HG03342 (cell line): Measurements from ENCODE around the gene LYPD4.
"Not testable (repeated sequence)": the region's sequence is repeated elsewhere in the genome, so short reads cannot be mapped to it uniquely, and the experiment has no call there.

Experiments used
- ATAC-seq: cut with Tn5 transposase; IDR thresholded peaks from one replicate; pipeline ENCODE4 v1.9.1; 2021; ENCODE audit warnings: mild to moderate bottlenecking, moderate library complexity; ENCODE audit not compliant: unreplicated experiment

LYPD4 gene

GRCh38 chr19:41802770-41803169 is 41.7 kb downstream of the LYPD4 start:
- ATAC-seq, result no peak

GRCh38 chr19:41801792-41802211 is 42.7 kb downstream of the LYPD4 start:
- ATAC-seq, result no peak

DNA sequence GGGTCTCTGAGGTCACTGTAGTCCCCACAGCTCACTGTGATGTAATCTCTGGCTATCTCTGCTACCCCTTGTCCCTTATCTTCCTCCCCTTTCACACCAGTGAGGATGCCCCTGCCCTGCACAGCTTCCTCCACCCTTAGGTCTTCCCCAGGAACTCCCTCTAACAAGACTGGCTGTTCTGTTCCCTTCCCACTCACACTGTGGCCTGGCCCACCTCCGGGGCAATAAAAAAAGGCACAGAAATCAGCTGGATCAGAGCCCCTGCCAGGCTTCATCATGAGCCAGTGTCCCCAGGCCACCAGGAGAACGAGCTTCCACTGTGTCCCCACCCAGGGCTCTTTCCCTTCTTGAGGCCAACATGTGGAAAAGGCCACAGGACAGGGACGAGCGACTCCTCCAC is 43.5 kb downstream of the LYPD4 start:
- ATAC-seq, result no peak

- no peak for ATAC-seq
Measured at GRCh38 chr19:41799444-41800000, 45.0 kb downstream of the LYPD4 start.

DNA sequence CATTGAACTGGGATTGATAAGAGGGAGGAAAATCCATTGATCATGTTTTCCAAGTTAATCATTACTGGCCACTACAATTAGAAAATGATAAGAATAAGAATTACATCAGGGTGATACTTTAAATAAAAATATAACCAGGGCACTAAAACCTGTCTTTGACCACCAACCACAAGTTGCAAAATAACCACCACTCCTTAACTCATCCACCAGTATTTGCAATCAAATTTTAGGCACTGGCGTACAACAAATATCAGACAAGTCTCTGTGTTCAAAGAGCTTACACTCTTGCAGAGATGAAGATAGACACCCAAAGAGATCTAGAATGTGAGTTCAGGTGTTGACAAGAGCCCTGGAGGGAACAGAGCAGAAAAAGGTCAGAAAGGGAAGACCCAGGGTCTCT is 47.6 kb downstream of the LYPD4 start:
- ATAC-seq, result no peak

DNA sequence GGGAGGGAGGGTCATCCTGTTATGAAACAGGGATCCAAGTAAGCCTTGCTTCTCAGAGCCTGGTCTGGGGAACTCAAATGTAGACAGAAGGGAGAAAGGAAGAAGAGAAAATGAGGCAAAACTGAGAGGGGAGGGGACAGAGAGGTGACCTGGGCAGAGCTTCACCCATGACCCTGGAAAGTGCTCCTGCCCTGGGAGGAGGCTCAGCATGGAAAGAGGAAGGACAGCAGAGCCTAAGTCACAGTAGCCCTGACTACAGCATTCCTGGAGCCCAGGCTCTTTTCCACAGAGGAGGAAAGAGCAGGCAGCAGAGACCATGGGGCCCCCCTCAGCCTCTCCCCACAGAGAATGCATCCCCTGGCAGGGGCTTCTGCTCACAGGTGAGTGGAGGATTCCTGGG is 48.1 kb downstream of the LYPD4 start, which contains the start of gene CEACAM3:
Gene CEACAM3 (plus strand): TSS at position 226 of the 400 bp plus-strand sequence. CDS start 91 bp downstream, at position 317.
- no peak for ATAC-seq

- ATAC-seq, result no peak
Measured at GRCh38 chr19:41795031-41795461, 49.4 kb downstream of the LYPD4 start.

- no peak for ATAC-seq
Measured at GRCh38 chr19:41793414-41793727, 51.1 kb downstream of the LYPD4 start.

DNA sequence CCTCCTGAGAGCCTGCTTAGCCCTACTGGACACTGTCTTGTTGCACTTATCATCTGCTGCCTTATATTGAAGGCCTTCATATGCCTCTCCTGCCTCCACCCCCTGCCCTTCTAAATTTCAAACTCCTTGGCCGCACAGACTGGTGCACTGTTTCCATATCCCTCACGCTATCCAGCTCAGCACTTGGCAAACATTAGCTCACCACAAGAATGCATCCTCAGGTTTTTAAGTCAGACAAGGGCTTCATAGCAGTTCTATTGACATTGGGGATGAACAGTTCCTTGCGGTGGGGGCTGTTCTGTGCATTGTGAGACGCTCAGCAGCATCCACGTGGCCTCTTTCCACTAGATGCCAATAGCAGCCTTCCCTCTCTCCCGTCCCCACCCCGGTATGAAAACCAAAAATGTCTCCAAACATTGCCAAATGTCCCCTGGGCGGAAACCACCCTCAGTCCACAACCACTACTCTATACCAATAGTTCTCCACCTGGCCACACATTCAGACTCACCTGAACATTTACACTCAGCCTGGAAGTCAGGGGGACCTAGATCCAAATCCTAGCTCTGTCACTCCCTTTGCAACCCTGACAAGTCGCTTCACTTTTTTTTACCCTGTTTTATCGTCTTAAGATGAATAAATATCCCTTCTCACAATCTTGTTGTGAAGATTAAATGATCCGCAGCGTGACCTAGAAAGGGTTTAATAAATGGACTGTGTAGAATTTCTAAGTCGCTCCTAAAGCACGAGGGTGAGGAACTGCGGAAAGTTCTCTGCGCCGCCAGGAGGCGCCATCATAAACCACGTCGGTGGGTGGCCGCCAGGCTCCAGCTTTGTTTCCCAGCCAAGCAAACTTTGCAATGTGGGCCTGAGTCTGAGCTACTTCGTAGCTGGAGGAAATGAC is 51.7 kb downstream of the LYPD4 start:
- ATAC-seq, result no peak

- not testable (repeated sequence) for ATAC-seq
Measured at GRCh38 chr19:41789053-41789452, 55.4 kb downstream of the LYPD4 start.

GRCh38 chr19:41788518-41788917 is 56.0 kb downstream of the LYPD4 start:
- not testable (repeated sequence) for ATAC-seq
